ENCODE measurements around the gene RAB35.

The RAB35 gene

DNA sequence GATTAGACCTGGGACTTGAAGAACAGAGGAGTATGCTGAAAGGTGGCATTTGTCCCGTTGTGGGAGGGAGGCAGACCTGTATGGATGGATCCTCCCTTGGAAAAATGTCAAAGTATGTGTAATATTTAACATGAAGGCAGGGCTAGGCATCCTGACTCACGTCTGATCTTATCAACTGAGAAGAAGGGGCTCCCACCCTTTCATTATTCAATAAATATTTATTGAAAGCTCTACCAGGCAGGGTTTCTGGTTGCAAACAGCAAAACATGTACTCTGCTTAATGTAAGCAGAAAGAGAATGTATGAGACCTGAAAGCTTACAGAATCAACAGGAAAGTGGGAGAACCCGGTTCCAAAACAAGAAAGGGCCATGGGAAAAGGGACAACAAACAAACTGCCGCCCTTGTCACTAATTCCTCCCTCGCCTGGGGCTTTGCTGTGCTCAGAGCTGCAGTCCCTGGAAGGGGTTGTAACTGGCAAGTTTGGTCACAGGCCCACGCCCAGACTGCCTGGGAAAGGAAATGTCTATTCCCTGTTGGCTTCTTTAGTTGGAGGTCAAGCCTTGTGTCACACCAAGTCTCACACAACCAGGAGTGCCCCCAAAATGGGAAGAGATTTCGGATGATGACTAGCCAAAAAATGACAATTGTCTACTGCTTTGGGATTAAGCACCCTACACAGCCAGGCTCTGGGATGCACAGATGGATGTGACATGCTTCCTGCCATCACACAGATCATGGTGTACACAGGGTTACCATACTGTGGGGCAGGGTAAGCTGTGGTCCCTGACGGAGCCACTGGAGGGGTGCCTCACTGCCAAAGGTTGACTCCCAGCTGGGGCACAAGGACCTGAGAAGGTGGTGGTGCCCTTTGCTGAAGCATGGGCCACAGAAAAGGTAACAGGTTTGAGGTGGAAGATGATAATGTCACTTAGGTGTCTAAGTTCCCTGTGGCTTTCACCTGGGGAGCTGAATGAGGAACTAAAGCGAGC, 36.8 kb downstream of the RAB35 start:
- no peak for DNase-seq (ENCODE audit: low spot score in 2 of 2)
- H3K36me3 ChIP-seq (replicated peaks) = no peaks in the 10 kb centered on the region
- H3K4me3 ChIP-seq = no peak overlapping the region
- no peaks in the 10 kb centered on the region for H3K27me3 ChIP-seq (ENCODE audit: low read depth)
- in situ Hi-C loops (cut with MboI; ENCODE audit: low sequenced_read_pairs) = loop anchor here (10.0 kb wide), 1 partner anchor 85 kb away; no protein-coding TSS in a partner anchor
- H3K4me1 ChIP-seq = no peaks in the 10 kb centered on the region
- H3K9me3 ChIP-seq = no peaks in the 10 kb centered on the region

DNA sequence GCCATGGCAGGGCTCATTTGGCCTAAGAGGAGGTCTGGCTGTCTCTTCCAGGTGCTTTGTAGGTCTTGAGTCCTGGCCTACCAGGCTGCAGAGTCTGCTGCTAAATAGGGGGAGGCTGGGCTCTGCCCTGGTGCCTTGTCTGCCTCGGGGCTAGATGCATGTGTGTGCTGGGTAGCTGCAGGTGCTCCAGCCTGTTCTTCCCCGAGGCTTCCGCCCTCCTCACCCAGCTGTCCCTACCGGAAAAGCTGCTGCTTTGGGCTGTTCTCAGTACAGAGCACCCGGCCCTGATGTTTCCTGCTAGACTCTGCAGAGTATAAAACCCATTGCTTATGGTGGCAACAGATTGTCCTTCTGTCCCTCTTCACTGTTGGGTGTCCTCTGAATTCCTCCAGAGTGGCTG, 37.7 kb downstream of the RAB35 start:
- Histone ChIP-seq H3K27me3 (ENCODE audit: low read depth) (no peaks in the 10 kb centered on the region), H3K9me3 (no peaks in the 10 kb centered on the region), H3K4me3 (no peak overlapping the region), H3K4me1 (no peaks in the 10 kb centered on the region), H3K36me3 (replicated peaks) (no peaks in the 10 kb centered on the region)
- DNase-seq (ENCODE audit: low spot score in 2 of 2) = no peak
- in situ Hi-C loops (cut with MboI; ENCODE audit: low sequenced_read_pairs) = no loop called here

DNA sequence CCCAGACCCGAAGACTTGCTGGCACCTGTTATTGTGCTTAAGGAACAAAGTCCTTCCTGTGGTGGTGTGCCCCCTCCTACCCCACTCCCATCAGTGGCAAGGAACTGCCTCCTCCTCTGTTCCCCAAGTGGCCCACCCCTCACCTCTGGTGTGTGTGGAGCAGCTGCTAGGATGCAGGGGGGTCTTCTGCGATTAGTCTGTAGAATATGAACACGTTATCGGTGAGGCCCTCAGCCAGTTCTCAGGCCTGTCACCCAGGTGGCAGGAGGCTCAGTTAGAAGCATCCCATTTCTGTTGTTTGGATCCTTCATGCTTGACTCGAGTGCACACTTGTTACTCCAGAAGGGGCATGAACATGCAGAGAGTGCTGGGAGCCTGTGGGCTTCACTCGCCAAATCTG, 39.3 kb downstream of the RAB35 start:
- Histone ChIP-seq H3K4me1 (no peaks in the 10 kb centered on the region), H3K4me3 (no peak overlapping the region), H3K36me3 (replicated peaks) (no peaks in the 10 kb centered on the region), H3K27me3 (ENCODE audit: low read depth) (no peaks in the 10 kb centered on the region), H3K9me3 (no peaks in the 10 kb centered on the region)
- in situ Hi-C loops (cut with MboI; ENCODE audit: low sequenced_read_pairs) = no loop called here
- DNase-seq (ENCODE audit: low spot score in 2 of 2) = no peak

DNA sequence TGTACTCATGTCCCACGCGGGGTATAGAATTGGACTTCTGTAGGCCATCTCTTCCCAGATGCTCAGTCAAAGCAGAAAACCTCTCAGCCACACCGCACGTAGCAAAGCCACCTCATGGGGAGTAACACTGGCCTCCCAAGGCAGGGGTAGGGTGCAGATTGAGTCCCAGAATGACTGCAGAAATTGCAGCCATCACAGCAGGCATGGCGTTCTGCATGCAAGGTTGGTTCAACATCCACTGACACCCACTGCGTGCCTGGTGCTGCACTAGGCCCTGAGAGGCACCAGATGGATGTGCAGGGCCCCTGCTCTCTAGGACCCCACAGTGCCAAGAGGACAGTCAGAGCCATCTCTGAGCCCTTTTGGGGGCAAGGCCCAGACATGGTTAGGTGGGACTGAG, 39.9 kb downstream of the RAB35 start:
- DNase-seq (ENCODE audit: low spot score in 2 of 2) = no peak
- H3K4me1 ChIP-seq = no peaks in the 10 kb centered on the region
- H3K9me3 ChIP-seq = no peaks in the 10 kb centered on the region
- H3K27me3 ChIP-seq (ENCODE audit: low read depth) = no peaks in the 10 kb centered on the region
- in situ Hi-C loops (cut with MboI; ENCODE audit: low sequenced_read_pairs) = no loop called here
- H3K36me3 ChIP-seq (replicated peaks) = no peaks in the 10 kb centered on the region
- no peak overlapping the region for H3K4me3 ChIP-seq

DNA sequence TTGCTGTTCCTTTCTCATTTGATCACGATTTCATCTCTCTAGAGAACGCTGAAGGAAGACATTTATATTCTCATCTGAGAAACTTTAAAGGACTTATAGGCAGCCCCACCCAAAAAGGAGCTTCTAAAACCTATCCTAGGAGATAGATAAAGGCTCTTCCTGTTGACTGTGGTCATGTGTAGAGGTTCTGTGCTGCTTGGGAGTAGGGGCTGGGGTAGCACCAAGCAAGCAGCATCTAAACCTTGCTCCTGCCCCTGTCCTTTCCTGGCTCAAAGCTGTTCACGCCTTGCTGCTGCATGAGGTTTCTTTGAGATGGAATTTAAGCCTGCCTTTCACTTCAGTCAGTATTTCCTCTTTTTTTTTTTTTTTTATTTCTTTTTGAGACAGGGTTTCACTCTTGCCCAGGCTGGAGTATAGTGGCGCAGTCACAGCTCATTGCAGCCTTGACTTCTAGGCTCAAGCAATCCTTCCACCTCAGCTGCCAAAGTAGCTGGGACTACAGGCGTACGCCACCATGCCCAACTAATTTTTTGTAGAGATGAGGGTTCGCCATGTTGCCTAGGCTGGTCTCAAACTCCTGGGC, 41.4 kb downstream of the RAB35 start:
- Histone ChIP-seq H3K4me3 (no peak overlapping the region), H3K9me3 (no peaks in the 10 kb centered on the region), H3K27me3 (ENCODE audit: low read depth) (no peaks in the 10 kb centered on the region; the same call in 1 of the 2 replicates), H3K36me3 (replicated peaks) (no peaks in the 10 kb centered on the region), H3K4me1 (no peaks in the 10 kb centered on the region)
- DNase-seq (ENCODE audit: low spot score in 2 of 2) = no peak
- in situ Hi-C loops (cut with MboI; ENCODE audit: low sequenced_read_pairs) = no loop called here

DNA sequence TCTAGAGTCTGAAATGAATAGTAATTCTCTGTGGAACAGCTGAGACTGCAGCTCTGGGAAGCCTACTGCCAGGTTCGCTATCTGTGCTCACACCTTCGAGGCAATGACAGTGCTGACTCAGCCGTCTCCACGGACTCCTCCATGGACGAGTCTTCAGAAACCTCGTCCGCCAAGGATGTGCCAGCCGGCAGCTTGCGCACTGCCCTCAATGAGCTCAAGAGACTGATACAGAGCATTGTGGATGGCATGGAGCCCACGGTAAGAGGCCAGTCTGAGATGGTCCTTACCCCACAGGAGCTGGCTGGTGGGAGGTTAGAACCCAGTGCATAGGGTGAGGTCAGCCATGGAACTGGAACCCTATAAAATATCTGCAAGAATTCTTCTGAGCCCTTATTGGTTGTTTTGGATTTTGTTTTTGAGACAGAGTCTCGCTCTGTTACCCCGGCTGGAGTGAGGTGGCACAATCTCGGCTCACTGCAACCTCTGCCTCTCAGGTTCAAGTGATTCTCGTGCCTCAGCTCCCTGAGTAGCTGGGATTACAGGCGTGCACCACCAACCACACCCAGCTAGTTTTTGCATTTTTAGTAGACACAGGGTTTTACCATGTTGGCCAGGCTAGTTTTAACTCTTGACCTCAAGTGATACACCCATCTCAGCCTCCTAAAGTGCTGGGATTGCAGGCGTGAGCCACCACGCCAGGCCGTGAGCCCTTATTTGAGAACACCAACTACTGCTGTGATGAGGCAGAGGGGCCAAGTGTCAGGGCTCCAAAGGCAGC, 43.9 kb downstream of the RAB35 start:
- in situ Hi-C loops (cut with MboI; ENCODE audit: low sequenced_read_pairs) = no loop called here
- Histone ChIP-seq H3K4me3 (no peak overlapping the region), H3K9me3 (no peaks in the 10 kb centered on the region), H3K4me1 (no peaks in the 10 kb centered on the region), H3K36me3 (replicated peaks) (no peaks in the 10 kb centered on the region), H3K27me3 (ENCODE audit: low read depth) (peaks cover 10% of the 10 kb centered on the region)
- no peak for DNase-seq (ENCODE audit: low spot score in 2 of 2)

DNA sequence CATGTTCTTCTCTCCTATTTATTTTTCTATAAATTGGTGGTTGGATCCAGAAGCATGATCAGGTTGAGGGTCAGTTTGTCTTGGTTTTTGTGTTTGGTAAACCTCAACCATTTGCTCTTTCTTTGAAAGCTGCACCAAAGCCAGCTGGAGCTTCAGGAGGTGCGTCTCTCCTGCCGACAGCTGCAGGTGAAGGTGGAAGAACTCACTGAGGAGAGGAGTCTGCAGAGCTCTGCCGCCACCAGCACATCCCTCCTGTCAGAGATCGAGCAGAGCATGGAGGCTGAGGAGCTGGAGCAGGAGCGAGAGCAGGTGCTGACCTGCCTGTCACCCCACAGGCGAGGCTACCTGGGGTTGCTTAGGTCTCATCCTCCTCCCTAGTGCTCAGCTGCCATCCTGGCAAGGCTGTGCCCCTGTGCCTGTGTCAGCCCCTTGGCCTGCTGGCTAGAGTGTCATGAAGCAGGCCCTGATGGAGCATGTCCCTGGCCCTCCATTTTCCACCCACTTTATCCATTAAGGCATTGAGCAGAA, 45.0 kb downstream of the RAB35 start:
- Histone ChIP-seq H3K36me3 (replicated peaks) (no peaks in the 10 kb centered on the region), H3K27me3 (ENCODE audit: low read depth) (peaks cover 10% of the 10 kb centered on the region), H3K4me3 (no peak overlapping the region), H3K4me1 (no peaks in the 10 kb centered on the region), H3K9me3 (no peaks in the 10 kb centered on the region)
- in situ Hi-C loops (cut with MboI; ENCODE audit: low sequenced_read_pairs) = no loop called here
- DNase-seq (ENCODE audit: low spot score in 2 of 2) = no peak

DNA sequence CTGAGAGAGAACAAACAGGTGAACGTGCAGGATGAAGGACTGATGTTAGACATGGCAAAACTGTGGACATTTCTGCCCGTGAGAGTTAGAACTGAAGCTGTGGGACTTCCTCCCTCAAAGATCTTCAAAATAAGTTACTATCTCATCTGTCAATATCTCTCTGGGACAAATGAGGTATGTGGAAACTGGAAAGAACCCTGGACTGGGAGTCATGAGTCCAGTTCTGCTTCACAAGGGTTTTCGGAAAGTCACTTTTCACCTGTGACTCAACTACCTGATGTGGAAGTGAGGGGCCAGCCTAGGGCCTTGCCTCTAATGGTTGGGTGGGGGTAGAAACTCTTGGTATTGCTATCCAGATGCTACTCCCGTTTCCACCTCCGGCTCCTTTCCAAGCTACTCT, 47.3 kb downstream of the RAB35 start:
- no peaks in the 10 kb centered on the region for H3K9me3 ChIP-seq
- in situ Hi-C loops (cut with MboI; ENCODE audit: low sequenced_read_pairs) = no loop called here
- H3K36me3 ChIP-seq (replicated peaks) = no peaks in the 10 kb centered on the region
- H3K4me3 ChIP-seq = no peak overlapping the region
- no peaks in the 10 kb centered on the region for H3K4me1 ChIP-seq
- no peak for DNase-seq (ENCODE audit: low spot score in 2 of 2)
- peaks cover 10% of the 10 kb centered on the region for H3K27me3 ChIP-seq (ENCODE audit: low read depth)

DNA sequence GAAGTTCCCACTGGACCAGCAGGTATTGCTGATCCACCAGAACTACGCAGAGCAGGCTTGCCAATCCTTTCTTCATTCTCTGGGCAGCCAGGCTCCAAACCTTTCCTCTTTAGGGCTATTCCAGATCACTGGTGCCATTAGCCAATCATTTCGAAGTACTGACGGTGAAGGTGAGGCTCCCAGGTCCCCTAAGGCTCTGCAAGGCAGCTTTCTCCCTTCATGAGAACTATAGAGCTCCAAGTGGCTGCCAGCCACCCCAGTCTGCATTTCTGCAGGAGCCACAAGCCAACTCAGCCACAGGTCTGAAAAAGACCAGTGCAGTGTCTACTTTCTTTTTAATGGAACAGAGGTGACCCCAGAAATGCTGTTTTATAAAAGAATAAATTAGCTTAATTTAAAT, 48.7 kb downstream of the RAB35 start:
- in situ Hi-C loops (cut with MboI; ENCODE audit: low sequenced_read_pairs) = no loop called here
- no peak overlapping the region for H3K4me3 ChIP-seq
- H3K9me3 ChIP-seq = no peaks in the 10 kb centered on the region
- no peaks in the 10 kb centered on the region for H3K36me3 ChIP-seq (replicated peaks)
- H3K27me3 ChIP-seq (ENCODE audit: low read depth) = peaks cover 13% of the 10 kb centered on the region
- DNase-seq (ENCODE audit: low spot score in 2 of 2) = no peak
- H3K4me1 ChIP-seq = no peaks in the 10 kb centered on the region

DNA sequence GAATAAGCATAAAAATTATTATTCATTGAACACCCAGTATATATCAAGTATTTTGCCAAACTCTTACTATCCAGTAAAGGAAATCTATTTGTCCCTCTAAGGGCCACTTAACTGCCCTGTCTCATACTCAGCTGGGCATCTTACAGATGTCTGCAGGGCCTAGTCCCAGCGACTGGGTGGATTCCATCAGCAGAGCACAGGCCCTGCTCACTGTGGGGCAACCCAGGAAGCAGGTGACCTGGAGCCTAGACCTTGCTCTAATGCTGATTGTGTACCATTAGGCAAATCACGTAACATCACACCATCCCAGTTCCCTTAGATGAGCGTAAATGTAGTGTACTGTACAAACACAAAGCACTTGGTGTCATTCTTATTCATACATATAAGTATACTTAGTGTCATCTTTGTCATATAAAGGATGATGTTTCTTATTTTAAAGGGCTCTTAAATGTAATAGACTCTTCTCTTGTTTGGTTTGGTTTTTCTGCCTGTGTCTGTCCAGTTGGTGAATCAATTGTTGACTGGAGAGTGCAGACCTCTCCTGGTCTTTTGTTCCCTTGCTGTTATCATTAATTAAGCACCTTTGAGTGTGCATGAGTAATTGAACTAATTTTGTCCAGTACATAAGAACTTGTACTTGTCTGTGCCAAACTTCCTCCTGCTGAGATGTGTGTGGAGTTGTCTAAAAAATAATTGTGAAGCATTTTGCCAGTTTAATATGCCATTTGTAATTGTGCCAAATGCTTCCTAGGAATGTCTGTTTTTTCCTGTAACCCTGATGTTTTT, 49.3 kb downstream of the RAB35 start:
- Histone ChIP-seq H3K9me3 (no peaks in the 10 kb centered on the region), H3K36me3 (replicated peaks) (no peaks in the 10 kb centered on the region), H3K27me3 (ENCODE audit: low read depth) (peaks cover 18% of the 10 kb centered on the region), H3K4me3 (no peak overlapping the region), H3K4me1 (no peaks in the 10 kb centered on the region)
- DNase-seq (ENCODE audit: low spot score in 2 of 2) = no peak
- in situ Hi-C loops (cut with MboI; ENCODE audit: low sequenced_read_pairs) = no loop called here

DNA sequence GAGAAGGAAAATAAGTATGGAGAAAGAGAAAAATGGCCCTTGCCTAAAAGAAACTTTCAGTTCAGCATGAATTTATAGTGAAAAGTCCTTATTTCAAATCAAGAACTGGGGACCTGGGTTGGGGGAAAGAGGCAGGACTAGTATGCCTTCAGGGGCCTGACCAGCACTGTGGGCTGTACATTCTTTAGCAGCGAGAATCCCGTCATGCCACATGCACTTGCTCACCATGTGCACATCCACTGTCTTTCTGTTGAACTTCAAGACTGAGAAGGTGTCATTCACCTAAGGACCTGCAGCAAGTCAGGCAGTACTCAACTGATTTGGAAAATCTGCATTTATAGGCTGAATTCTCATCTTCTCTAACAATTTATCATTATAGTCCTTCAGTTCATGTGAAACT, 50.2 kb downstream of the RAB35 start:
- peaks cover 26% of the 10 kb centered on the region for H3K27me3 ChIP-seq (ENCODE audit: low read depth)
- H3K4me1 ChIP-seq = no peaks in the 10 kb centered on the region
- H3K4me3 ChIP-seq = no peak overlapping the region
- H3K36me3 ChIP-seq (replicated peaks) = no peaks in the 10 kb centered on the region
- H3K9me3 ChIP-seq = no peaks in the 10 kb centered on the region
- DNase-seq (ENCODE audit: low spot score in 2 of 2) = no peak
- in situ Hi-C loops (cut with MboI; ENCODE audit: low sequenced_read_pairs) = no loop called here

DNA sequence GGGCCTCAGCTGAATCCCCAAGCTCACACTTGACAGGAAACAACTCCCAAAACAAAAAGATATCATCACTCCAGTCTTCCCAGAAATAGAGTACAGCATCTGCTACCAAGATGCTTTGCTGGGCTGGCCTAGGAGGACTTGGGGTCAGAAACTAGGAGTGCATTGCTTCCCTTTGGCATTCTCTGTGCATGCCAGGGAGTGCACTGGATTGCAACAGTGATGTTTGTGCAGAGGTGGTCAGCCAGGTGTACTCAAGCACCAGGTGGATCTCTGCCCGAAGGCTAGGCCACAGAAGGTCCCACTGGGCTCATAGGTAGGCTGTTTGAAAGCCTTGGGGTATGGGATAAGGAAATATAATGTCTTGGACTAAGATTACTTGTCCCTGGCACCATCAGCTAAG, 51.1 kb downstream of the RAB35 start:
- Histone ChIP-seq H3K27me3 (ENCODE audit: low read depth) (peaks cover 34% of the 10 kb centered on the region), H3K4me1 (no peaks in the 10 kb centered on the region), H3K9me3 (no peaks in the 10 kb centered on the region), H3K36me3 (replicated peaks) (no peaks in the 10 kb centered on the region), H3K4me3 (no peak overlapping the region)
- no peak for DNase-seq (ENCODE audit: low spot score in 2 of 2)
- in situ Hi-C loops (cut with MboI; ENCODE audit: low sequenced_read_pairs) = no loop called here
